ENCODE data around the gene TMEM255A.

DNA sequence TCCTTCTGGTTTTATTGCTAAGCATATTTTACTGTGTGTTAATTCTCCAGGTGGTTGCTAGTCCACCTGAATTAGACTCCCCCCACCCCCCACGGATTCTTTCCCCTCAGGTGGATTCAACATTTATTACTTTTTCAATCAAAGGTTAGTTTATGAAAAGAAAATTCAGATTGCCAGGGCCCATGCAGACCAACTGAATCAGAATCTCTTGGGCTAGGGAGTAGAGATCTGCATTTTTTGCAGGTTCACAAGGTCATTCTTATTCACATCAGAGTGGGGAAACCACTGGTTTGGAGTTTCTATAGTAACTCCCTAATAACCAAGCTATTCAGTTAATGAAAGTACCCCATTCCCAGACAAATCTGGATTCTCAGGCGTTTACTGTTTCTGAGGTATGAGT lies 9.8 kb downstream of the TMEM255A start:
- TF ChIP-seq, protein P1, sequence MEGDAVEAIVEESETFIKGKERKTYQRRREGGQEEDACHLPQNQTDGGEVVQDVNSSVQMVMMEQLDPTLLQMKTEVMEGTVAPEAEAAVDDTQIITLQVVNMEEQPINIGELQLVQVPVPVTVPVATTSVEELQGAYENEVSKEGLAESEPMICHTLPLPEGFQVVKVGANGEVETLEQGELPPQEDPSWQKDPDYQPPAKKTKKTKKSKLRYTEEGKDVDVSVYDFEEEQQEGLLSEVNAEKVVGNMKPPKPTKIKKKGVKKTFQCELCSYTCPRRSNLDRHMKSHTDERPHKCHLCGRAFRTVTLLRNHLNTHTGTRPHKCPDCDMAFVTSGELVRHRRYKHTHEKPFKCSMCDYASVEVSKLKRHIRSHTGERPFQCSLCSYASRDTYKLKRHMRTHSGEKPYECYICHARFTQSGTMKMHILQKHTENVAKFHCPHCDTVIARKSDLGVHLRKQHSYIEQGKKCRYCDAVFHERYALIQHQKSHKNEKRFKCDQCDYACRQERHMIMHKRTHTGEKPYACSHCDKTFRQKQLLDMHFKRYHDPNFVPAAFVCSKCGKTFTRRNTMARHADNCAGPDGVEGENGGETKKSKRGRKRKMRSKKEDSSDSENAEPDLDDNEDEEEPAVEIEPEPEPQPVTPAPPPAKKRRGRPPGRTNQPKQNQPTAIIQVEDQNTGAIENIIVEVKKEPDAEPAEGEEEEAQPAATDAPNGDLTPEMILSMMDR (IDR thresholded peaks at IDR 0.05): no peak
- TF ChIP-seq POLR2A (IDR thresholded peaks at IDR 0.05): no peak
- TF ChIP-seq EP300 (IDR thresholded peaks at IDR 0.05): no peak
